ENCODE data around the gene SORCS2.

The SORCS2 gene

GRCh38 chr4:7621252-7622035 lies 429.1 kb downstream of the SORCS2 start:
- no peak for DNase-seq (ENCODE audit: low read depth)

GRCh38 chr4:7622371-7622770 lies 430.0 kb downstream of the SORCS2 start:
- no peak for DNase-seq (ENCODE audit: low read depth)

- no peak for DNase-seq (ENCODE audit: low read depth)
These were observed 431.1 kb downstream of the SORCS2 start for GRCh38 chr4:7623468-7623867.

GRCh38 chr4:7624396-7624980 lies 432.1 kb downstream of the SORCS2 start:
- no peak for DNase-seq (ENCODE audit: low read depth)

GRCh38 chr4:7625071-7625470 lies 432.7 kb downstream of the SORCS2 start:
- DNase-seq (ENCODE audit: low read depth): no peak

GRCh38 chr4:7626531-7626930 lies 434.2 kb downstream of the SORCS2 start:
- no peak for DNase-seq (ENCODE audit: low read depth)

- no peak for DNase-seq (ENCODE audit: low read depth)
These were observed 435.2 kb downstream of the SORCS2 start for GRCh38 chr4:7627251-7628250.

GRCh38 chr4:7628432-7628831 lies 436.1 kb downstream of the SORCS2 start:
- DNase-seq (ENCODE audit: low read depth): no peak

- DNase-seq (ENCODE audit: low read depth): no peak
These were observed 437.3 kb downstream of the SORCS2 start for GRCh38 chr4:7629501-7630254.

- DNase-seq (ENCODE audit: low read depth): no peak
These were observed 438.4 kb downstream of the SORCS2 start for GRCh38 chr4:7630568-7631287.

GRCh38 chr4:7631288-7632014 lies 439.1 kb downstream of the SORCS2 start:
- DNase-seq (ENCODE audit: low read depth): no peak

- no peak for DNase-seq (ENCODE audit: low read depth)
These were observed 440.0 kb downstream of the SORCS2 start for GRCh38 chr4:7632341-7632740.

GRCh38 chr4:7632971-7633370 lies 440.6 kb downstream of the SORCS2 start:
- DNase-seq (ENCODE audit: low read depth): no peak

GRCh38 chr4:7634661-7635251 lies 442.4 kb downstream of the SORCS2 start:
- DNase-seq (ENCODE audit: low read depth): no peak

- DNase-seq (ENCODE audit: low read depth): no peak
These were observed 443.3 kb downstream of the SORCS2 start for GRCh38 chr4:7635445-7636239.

GRCh38 chr4:7636240-7636508 lies 443.8 kb downstream of the SORCS2 start:
- DNase-seq (ENCODE audit: low read depth): no peak

GRCh38 chr4:7637139-7637538 lies 444.8 kb downstream of the SORCS2 start:
- no peak for DNase-seq (ENCODE audit: low read depth)

GRCh38 chr4:7637971-7638370 lies 445.6 kb downstream of the SORCS2 start:
- no peak for DNase-seq (ENCODE audit: low read depth)

GRCh38 chr4:7638489-7638888 lies 446.2 kb downstream of the SORCS2 start:
- DNase-seq (ENCODE audit: low read depth): no peak
